Measurements from ENCODE around the gene UPK3A. TPM values are rescaled to one million over a fixed set of nuclear protein-coding genes. Genes with fewer than 3 reads are reported as not detected.

Gene UPK3A
- total and polyA plus RNA-seq, 2 donors, result 15.4 to 88.9 TPM

- H3K27ac ChIP-seq (ENCODE audit: low read depth), result no peak overlapping the region
- peaks cover 2% of the 10 kb centered on the region for H3K36me3 ChIP-seq (ENCODE audit: insufficient read depth)
- no peak for DNase-seq (ENCODE audit: extremely low spot score)
- 69% methylated on average over 8 of the region's 8 CpGs for WGBS
- H3K4me3 ChIP-seq (ENCODE audit: low read depth, low read length), result no peak overlapping the region
- no peaks in the 10 kb centered on the region for H3K4me1 ChIP-seq (ENCODE audit: insufficient read depth)
These were observed 44.2 kb downstream of the UPK3A start for GRCh38 chr22:45328822-45329529.

GRCh38 chr22:45329530-45329936 lies 44.8 kb downstream of the UPK3A start:
- DNase-seq (ENCODE audit: extremely low spot score), result no peak
- Histone ChIP-seq H3K36me3 (ENCODE audit: insufficient read depth) (peaks cover 2% of the 10 kb centered on the region), H3K4me1 (ENCODE audit: insufficient read depth) (no peaks in the 10 kb centered on the region), H3K27ac (ENCODE audit: low read depth) (no peak overlapping the region), H3K4me3 (ENCODE audit: low read depth, low read length) (no peak overlapping the region)
- 67% methylated on average over 12 of the region's 12 CpGs for WGBS

- Histone ChIP-seq H3K27ac (ENCODE audit: low read depth) (no peak overlapping the region), H3K4me3 (ENCODE audit: low read depth, low read length) (no peak overlapping the region), H3K36me3 (ENCODE audit: insufficient read depth) (peaks cover 2% of the 10 kb centered on the region), H3K4me1 (ENCODE audit: insufficient read depth) (no peaks in the 10 kb centered on the region)
- WGBS, result 94% methylated on average over 19 of the region's 19 CpGs
- DNase-seq (ENCODE audit: extremely low spot score), result no peak
These were observed 45.8 kb downstream of the UPK3A start for GRCh38 chr22:45330548-45330947.

GRCh38 chr22:45331486-45331885 lies 46.7 kb downstream of the UPK3A start:
- H3K4me1 ChIP-seq (ENCODE audit: insufficient read depth), result no peaks in the 10 kb centered on the region
- H3K27ac ChIP-seq (ENCODE audit: low read depth), result no peak overlapping the region
- WGBS, result 94% methylated on average over 9 of the region's 9 CpGs
- no peak overlapping the region for H3K4me3 ChIP-seq (ENCODE audit: low read depth, low read length)
- H3K36me3 ChIP-seq (ENCODE audit: insufficient read depth), result peaks cover 2% of the 10 kb centered on the region
- no peak for DNase-seq (ENCODE audit: extremely low spot score)

- 92% methylated on average over 7 of the region's 7 CpGs for WGBS
- Histone ChIP-seq H3K4me3 (ENCODE audit: low read depth, low read length) (no peak overlapping the region), H3K27ac (ENCODE audit: low read depth) (no peak overlapping the region), H3K4me1 (ENCODE audit: insufficient read depth) (no peaks in the 10 kb centered on the region), H3K36me3 (ENCODE audit: insufficient read depth) (peaks cover 2% of the 10 kb centered on the region)
- DNase-seq (ENCODE audit: extremely low spot score), result no peak
These were observed 47.3 kb downstream of the UPK3A start for GRCh38 chr22:45332001-45332400.

- Histone ChIP-seq H3K36me3 (ENCODE audit: insufficient read depth) (peaks cover 2% of the 10 kb centered on the region), H3K4me3 (ENCODE audit: low read depth, low read length) (no peak overlapping the region), H3K4me1 (ENCODE audit: insufficient read depth) (no peaks in the 10 kb centered on the region), H3K27ac (ENCODE audit: low read depth) (no peak overlapping the region)
- DNase-seq (ENCODE audit: extremely low spot score), result no peak
- WGBS, result 56% methylated on average over 5 of the region's 5 CpGs
These were observed 49.3 kb downstream of the UPK3A start for GRCh38 chr22:45334068-45334467.

GRCh38 chr22:45334528-45334927 lies 49.8 kb downstream of the UPK3A start:
- no peak overlapping the region for H3K27ac ChIP-seq (ENCODE audit: low read depth)

GRCh38 chr22:45335021-45335818 lies 50.5 kb downstream of the UPK3A start:
- Histone ChIP-seq H3K36me3 (ENCODE audit: insufficient read depth) (peaks cover 5% of the 10 kb centered on the region), H3K4me3 (ENCODE audit: low read depth, low read length) (no peak overlapping the region), H3K4me1 (ENCODE audit: insufficient read depth) (no peaks in the 10 kb centered on the region), H3K27ac (ENCODE audit: low read depth) (no peak overlapping the region)
- 73% methylated on average over 26 of the region's 26 CpGs for WGBS
- no peak for DNase-seq (ENCODE audit: extremely low spot score)

More at GRCh38 chr22:45334528-45334927, 49.8 kb downstream of the UPK3A start:
- 85% methylated on average over 9 of the region's 9 CpGs for WGBS
- Histone ChIP-seq H3K4me3 (ENCODE audit: low read depth, low read length) (no peak overlapping the region), H3K4me1 (ENCODE audit: insufficient read depth) (no peaks in the 10 kb centered on the region), H3K36me3 (ENCODE audit: insufficient read depth) (peaks cover 4% of the 10 kb centered on the region)
- no peak for DNase-seq (ENCODE audit: extremely low spot score)

GRCh38 chr22:45335854-45336522 lies 51.2 kb downstream of the UPK3A start:
- 90% methylated on average over 29 of the region's 29 CpGs for WGBS
- no peak for DNase-seq (ENCODE audit: extremely low spot score)
- Histone ChIP-seq H3K36me3 (ENCODE audit: insufficient read depth) (peaks cover 3% of the 10 kb centered on the region), H3K27ac (ENCODE audit: low read depth) (no peak overlapping the region), H3K4me3 (ENCODE audit: low read depth, low read length) (no peak overlapping the region), H3K4me1 (ENCODE audit: insufficient read depth) (no peaks in the 10 kb centered on the region)

GRCh38 chr22:45336971-45337431 lies 52.3 kb downstream of the UPK3A start:
- Histone ChIP-seq H3K36me3 (ENCODE audit: insufficient read depth) (peaks cover 3% of the 10 kb centered on the region), H3K4me3 (ENCODE audit: low read depth, low read length) (no peak overlapping the region), H3K4me1 (ENCODE audit: insufficient read depth) (no peaks in the 10 kb centered on the region), H3K27ac (ENCODE audit: low read depth) (peak overlapping the region; percentile 55)
- peak; percentile 54 for DNase-seq (ENCODE audit: extremely low spot score)
- WGBS, result 34% methylated on average over 18 of the region's 18 CpGs

GRCh38 chr22:45337536-45337935 lies 52.8 kb downstream of the UPK3A start:
- peaks cover 3% of the 10 kb centered on the region for H3K36me3 ChIP-seq (ENCODE audit: insufficient read depth)
- H3K4me3 ChIP-seq (ENCODE audit: low read depth, low read length), result no peak overlapping the region
- no peaks in the 10 kb centered on the region for H3K4me1 ChIP-seq (ENCODE audit: insufficient read depth)
- no peak for DNase-seq (ENCODE audit: extremely low spot score)
- 87% methylated on average over 9 of the region's 9 CpGs for WGBS
- no peak overlapping the region for H3K27ac ChIP-seq (ENCODE audit: low read depth)

- 91% methylated on average over 7 of the region's 7 CpGs for WGBS
- no peak for DNase-seq (ENCODE audit: extremely low spot score)
- Histone ChIP-seq H3K27ac (ENCODE audit: low read depth) (no peak overlapping the region), H3K4me3 (ENCODE audit: low read depth, low read length) (no peak overlapping the region), H3K4me1 (ENCODE audit: insufficient read depth) (no peaks in the 10 kb centered on the region), H3K36me3 (ENCODE audit: insufficient read depth) (peaks cover 3% of the 10 kb centered on the region)
These were observed 54.0 kb downstream of the UPK3A start for GRCh38 chr22:45338795-45339194.

- WGBS, result 88% methylated on average over 8 of the region's 8 CpGs
- H3K4me3 ChIP-seq (ENCODE audit: low read depth, low read length), result no peak overlapping the region
- H3K36me3 ChIP-seq (ENCODE audit: insufficient read depth), result peaks cover 3% of the 10 kb centered on the region
- no peak overlapping the region for H3K27ac ChIP-seq (ENCODE audit: low read depth)
- no peak for DNase-seq (ENCODE audit: extremely low spot score)
- H3K4me1 ChIP-seq (ENCODE audit: insufficient read depth), result no peaks in the 10 kb centered on the region
These were observed 55.6 kb downstream of the UPK3A start for GRCh38 chr22:45340323-45340722.

All from urinary bladder (tissue), 4 donors.